ENCODE results near the gene COLEC11.

Gene COLEC11

DNA sequence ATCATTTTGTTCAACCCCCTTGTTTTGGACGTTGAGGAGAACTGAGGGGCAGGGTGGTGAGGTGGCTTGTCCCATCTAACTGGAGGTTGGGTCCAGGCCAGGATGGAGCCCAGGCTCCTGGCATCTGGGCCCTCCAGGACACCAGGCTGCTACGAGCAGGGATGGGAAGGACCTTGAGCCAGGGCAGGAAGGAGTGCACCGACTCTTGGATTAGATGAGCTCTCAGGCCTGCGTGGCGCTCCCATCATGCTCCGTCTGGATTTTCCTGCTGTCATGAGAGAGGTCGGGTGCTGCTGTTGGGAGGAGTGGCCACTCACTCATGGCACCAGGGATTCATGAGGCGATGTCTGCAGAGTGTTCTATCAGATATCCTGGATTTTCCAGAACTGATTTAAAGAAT lies 44.7 kb downstream of the COLEC11 start:
- no peak for DNase-seq

DNA sequence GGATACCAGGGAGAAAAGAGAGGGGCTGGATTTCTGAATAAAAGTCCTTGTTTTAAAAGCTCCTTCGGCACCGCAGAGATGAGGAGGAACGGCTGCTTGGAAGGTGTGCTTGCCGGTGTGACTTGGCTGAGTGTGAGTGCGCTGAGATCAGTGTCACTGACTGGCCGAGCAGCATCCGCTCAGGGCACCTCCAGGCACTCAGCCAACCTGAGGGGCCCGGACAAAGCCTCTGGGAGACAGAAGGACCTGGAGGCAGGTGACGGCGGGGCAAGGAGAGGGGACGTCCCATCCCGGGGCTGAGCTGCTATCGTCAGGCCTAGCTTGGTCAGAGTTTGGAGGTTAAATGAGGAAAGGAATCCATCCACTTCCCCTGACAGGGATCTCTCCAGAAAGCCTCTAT lies 46.3 kb downstream of the COLEC11 start:
- DNase-seq, result no peak

DNA sequence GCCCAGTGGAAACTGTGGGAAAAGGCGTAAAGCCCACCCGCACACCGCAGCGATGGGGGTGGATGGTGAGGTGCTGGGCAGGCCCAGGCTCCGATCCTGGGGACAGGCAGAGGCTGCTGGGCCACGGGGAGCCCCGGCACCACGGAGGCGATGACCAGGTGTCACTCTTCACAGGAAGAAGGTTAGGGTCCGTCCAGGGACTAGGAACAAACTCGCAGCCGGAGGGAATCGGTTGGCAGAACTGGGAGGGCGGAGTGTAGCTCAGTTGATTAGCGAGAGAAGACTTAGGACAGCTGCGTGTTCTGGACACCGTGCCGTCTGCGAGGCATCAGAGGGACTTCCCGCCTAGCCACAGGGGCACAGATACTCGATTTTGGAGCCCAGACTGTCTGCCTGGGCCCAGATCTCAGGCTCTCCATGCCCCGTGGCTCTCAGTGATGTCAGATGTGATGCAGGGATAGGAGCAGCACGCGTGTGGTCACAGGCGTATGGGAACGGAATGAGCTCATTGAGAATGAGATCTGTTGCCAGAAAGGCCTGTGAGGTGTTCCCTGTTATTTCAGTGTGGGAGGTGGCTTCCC lies 47.0 kb downstream of the COLEC11 start:
- DNase-seq, result no peak

DNA sequence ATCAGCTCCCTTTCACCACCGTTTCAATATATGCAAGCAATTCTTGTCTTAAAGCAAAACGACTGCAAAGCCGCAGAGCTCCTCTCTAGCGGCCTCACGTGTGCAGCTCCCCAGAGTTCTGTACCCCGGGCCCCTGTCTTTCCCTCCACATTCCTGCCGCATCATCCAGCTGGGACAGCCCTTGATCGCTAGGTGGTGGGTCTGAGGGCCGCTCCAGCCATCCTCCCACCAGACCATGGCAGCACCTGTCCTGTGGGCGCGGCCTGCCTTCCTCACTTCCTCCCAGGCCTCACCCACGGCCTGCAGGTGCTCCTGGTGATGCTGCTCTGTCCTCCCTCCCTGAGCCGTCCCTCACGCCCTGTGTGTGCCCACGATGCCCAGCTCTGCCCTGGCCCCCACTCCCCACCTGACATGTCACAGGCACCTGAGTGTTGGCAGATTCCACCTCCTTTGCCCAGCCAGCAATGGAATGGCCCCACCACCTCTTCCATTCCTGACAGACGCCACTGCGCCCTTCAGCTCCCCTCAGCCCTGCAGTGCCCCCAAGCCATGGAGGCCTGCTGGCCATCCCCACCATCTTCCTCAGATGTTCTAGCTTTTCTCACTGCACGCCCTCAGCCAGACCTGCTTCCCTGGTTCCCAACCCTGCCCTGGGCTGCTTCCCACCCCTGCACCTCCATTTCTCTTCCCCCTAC lies 47.8 kb downstream of the COLEC11 start:
- no peak for DNase-seq

DNA sequence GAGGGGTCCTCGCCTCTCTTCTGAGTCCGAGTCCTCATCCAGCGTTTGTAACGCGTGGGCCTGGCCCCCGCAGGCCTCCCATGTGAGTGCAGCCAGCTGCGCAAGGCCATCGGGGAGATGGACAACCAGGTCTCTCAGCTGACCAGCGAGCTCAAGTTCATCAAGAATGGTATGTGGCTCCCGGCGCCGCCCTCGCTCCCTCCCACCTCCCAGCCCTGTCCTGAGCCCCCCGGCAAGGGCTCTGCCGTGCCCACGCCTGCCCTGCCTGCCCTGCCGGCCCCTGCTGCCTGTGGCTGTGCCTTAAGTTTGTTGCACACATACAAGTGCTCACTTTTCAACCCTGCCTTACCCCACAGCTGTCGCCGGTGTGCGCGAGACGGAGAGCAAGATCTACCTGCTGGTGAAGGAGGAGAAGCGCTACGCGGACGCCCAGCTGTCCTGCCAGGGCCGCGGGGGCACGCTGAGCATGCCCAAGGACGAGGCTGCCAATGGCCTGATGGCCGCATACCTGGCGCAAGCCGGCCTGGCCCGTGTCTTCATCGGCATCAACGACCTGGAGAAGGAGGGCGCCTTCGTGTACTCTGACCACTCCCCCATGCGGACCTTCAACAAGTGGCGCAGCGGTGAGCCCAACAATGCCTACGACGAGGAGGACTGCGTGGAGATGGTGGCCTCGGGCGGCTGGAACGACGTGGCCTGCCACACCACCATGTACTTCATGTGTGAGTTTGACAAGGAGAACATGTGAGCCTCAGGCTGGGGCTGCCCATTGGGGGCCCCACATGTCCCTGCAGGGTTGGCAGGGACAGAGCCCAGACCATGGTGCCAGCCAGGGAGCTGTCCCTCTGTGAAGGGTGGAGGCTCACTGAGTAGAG lies 48.7 kb downstream of the COLEC11 start:
- DNase-seq, result no peak

DNA sequence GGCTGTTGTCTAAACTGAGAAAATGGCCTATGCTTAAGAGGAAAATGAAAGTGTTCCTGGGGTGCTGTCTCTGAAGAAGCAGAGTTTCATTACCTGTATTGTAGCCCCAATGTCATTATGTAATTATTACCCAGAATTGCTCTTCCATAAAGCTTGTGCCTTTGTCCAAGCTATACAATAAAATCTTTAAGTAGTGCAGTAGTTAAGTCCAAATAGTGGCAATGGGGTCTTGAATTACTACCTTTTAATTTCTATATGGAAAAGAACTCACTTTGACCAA lies 49.3 kb downstream of the COLEC11 start:
- DNase-seq, result no peak

DNA sequence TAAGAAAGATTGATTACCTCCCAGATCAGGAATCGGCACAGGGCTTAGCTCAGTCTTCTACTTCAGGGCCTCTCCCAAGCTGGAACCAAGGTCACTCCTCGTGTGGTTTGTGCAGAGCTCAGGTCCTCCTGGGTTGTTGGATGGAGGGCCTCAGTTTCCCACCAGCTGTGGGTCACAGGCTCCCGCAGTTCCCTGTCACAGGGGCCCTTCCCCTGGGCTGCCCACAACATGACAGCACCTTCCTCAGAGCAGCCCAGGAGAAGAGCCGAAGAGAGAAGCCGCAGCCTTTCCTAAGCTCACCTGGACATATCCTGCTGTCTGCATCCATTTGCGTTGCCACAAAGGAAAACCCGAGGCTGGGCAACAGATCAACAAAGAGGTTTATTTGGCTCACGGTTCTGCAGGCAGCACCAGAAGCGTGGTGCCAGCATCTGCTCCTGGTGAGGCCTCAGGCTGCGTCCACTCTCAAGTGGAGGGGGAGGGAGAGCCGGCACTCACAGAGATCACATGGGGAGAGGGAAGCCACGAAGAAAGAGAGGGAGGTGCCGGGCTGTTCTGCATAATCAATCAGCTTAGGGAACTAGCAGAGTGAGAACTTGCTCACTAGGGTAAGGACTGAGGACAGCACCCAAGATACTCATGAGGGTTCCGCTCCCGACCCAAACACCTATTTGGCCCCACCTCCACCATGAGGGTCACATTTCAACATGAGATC lies 50.1 kb downstream of the COLEC11 start:
- DNase-seq, result no peak

DNA sequence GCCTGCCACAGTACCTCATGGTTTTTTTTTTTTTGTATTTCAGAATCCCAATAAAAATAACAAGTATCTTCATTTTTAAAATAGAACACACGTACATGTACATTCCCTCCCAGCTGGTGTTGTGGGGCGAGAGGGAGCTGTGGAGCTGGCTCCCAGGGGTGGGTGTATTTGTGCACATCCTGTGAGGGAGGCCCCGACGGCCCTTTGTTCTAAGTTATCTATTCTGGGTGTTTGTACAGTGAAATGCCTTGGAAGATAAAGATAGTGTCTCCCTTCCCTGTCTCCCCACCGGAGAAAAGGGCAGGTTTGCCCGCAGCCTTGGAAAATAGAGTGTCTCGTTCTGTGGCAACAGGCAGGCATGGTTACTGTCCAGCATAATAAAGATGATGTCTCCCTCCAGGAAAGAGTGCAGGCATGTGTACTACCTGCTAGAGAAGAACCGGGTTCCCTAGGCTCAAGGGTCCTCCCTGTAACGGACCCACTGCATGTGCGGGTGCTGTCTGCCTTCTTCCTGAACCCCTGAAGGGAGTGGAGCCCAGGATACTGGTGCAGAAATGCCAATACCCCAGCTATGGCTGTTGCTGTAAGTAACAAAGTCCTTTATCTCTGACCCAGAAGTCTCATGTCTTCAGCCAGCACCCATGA lies 51.0 kb downstream of the COLEC11 start:
- DNase-seq, result no peak

DNA sequence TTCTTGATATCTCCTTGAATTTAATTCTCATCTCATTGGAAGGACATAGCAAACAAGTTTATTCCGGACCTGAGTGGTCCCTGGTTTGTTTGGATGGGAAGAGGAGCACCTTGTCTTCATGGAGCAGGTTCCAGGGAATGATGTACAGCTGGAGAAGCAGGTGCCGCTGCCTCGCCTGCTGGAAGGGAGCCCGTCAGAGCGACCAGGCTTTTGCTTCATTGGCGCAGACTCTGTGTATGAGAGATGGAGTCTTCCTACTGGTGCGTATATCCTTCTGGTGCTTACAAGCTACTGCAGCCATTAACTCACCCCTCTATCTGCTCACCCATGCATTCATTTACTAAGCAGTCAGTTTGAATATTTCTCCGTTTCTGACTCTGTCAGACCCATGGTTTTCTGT lies 51.5 kb downstream of the COLEC11 start:
- DNase-seq, result peak; percentile 76

DNA sequence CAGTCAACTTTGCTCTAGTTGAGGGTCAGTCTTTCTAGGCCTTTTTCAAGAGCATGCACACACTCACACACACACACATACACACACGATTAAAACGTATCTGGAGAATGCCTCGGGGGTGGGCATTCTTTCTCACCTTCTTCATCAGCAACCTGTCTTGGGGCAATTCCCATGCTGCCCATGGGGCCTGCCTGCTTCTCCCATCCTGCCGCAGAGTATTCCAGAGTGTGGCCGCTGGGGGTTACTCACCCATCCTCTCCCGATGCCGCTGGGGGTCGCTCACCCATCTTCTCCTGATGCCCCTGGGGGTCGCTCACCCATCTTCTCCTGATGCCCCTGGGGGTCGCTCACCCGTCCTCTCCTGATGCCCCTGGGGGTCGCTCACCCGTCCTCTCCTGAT lies 52.3 kb downstream of the COLEC11 start:
- no peak for DNase-seq

DNA sequence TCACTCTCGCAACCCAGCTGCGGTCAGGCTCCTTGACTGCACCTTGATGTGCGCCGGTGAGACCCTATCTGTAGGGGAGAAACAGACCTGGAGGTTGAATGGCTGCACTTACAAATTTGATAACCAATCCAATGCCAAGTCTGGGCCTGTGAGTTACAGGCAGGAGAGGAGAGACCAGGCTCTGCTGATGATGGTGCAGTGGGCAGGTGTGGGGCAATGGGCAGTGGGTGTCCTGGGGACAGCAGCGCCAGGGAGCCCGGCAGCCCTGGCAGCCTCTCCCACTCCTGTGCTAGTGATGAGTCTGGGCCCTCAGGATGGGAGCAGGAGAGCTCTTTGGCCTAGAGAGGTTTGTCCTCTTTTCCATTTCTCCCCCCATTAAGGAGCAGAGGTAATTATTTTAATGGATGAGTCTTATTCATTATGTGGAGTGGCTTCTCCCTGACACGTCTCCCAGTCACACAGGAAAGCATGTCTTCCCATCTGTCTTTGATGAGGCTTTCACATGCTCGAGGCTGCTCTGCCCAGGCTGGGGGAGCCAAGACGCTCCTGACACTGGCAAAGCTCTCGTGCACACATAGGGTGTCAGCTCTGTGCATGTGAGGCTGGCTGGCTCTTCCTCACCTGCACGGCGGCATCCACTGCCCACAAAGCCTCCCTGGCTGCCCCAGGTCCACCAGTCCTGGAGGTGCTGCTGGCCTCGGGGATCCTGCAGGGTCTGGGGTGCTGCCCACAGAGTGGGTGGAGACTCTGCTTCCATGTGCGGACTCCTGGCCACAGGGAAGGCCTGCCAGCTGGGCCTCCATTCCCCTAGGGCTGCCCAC lies 53.1 kb downstream of the COLEC11 start:
- no peak for DNase-seq

DNA sequence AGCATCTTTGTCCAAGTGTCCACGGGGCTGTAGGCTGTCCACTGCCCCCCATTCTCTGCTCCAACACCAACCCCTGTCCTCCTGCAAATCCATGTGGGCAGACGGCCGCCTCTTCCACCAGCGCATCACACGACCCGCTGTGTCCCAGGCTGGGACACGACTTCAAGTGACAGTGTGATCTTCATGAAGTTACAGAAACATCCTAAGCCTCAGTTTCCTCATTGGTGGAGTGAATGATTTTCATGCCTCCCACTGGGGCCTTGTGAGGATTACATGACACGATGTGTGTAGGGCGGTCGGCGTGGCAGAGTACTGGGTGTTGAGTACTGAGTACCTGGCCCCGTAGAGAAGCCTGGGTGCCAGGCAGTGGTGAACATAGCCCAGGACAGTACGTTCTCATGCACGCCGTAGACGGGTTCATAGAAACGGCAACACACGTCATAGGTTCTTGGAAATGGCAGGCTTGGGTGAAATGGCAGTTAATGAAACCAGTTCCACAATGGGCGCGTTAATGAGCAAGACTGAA lies 53.8 kb downstream of the COLEC11 start:
- DNase-seq, result no peak

DNA sequence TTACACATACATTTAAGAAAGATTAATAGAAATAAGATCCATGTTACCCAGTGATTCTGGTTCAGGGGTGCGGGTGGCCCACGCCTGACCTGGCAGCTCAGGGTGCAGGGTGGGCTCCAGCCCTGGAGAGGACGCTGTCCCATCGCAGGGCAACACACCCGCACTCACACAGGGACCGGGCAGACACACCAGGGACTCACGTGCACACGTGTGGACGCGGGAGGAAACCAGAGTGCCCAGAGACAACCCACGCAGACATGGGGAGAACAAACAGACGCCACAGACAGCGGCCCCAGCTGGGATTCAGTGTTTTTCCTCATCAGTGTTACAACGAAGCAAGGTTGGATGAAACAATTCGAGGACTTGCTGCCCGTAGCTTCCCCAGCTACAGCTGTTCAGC lies 54.7 kb downstream of the COLEC11 start:
- DNase-seq, result no peak

DNA sequence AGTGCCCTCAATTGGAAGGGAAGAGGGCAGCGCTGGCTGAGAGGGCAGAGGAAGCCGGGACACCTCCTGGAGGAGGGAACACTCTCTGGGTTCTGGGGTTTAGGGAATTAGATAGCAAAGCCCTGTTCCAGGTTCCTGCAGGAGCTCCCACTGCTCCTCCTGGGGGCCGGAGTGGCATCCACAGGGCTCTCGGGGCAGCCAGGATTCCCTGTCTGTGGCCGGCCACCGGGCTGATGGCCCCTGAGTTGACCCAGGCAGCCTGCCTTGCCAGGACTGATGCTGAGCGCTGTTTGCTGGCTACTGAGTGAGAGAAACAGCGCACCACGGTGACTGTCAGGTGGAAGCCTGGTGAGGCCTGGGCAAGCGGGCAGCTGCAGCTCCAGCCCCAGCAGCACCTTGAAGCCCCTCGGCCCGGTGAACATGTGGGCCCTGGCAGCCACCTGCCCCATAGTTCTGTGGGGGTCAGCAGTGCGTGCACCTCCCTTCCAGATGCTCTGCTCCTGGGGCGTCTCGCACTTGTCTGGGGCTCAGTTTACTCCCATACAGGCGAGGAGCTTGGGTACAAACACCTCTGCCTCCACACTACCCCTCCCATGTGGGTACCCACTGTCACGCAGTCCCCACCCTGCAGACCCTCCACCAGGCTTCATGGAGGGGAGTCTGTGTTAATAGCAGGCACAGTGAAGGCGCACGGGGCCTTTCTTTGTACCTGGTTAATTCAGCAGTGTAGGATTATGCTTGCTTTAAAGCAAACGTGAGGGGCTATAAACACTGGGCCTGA lies 55.4 kb downstream of the COLEC11 start:
- no peak for DNase-seq

DNA sequence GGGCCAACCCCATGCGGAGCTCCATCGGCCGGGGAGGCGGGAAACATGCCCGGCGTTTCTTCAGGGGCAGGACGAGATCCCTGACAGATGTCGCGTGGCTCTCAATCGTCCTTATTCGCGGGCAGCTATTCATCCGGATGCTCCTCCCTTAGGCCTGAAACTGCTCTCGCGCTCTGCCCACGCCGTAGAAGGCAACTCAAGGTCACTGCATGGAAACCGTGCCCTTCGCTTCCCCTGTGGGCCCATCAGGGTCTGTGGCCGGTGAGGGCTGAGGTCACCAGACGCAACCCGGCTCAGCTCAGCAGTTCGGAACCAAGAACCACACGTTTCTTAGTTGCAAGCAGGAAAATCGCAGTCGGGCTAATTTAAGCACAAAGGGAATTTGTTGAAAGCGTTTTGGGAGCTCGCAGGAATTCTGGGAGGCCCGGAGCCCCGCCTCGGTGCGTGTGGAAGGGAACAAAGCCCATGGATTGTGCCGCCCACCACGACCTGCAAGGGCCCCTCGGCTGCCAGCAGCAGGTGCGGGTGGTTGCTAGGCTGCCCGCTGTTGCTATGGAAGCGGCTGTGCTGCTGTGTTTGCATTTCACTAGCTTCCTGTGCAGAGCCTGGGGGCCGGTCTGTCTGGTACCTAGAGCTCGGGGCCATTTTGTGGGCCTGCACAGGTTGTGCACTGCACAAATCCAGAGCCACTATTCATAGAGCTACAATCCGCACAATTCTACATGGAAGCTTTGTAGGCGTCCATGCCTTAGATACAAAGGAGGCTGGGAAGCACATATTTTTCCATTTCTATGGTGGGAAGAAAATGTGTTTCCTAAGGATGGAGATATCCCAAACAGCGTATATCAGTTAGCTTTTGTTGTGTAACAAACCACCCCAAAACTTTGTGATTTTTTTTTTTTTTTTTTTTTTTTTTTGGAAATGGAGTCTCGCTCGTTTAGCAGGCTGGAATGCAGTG lies 57.1 kb downstream of the COLEC11 start:
- peak; percentile 99 for DNase-seq

DNA sequence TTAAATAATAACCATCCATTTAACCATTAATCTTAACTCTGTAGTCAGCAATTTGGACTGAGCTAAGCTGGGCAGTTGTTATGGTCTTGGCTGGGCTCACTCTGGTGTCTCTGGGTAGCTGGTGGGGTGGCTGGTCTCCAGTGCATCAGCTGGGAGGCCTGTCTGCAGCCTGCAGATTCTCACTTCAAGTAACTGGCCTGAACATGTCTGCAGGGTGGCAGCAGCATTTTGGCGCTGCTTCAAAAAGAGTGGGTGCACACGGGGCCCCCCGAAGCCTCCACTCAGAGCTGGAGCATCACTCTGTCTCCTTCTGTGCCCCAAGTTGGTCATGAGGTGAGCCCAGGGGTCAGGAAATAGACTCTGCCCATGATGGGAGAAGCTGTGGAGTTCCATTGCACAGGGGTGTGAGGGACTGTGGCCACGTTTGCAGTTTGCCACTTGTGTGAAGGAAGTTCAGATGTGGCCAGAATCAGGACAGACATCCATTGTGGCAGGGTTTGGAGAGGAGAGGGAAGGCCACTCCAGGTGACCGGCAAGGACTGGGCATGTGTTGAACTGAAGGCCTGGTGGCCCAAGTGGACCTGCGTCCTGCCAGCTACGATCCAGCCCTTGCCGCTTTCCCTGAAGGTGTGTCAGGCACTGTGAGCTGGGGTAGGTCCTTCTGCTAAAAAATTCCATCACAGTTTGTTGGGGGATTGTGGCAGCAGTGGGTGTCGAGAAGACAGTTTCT lies 58.1 kb downstream of the COLEC11 start:
- no peak for DNase-seq

DNA sequence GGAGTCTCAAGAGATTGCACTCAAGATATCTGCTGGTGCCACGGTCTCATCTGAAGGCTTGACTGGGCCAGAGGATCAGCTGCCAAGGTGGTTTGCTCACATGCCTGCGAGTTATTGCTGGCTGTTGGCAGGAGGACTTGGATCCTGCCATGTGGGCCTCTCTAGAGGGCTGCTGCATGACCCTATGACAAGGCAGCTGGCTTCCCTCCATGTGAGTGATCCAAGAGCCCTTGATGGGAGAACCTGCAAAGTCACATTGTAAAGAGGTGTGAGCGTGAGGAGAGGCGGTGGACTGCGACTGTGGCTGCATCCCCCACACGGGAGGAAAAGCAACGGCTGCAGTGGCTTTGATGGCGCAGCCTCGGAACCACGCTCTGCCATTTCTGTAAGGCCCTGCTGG lies 59.1 kb downstream of the COLEC11 start:
- no peak for DNase-seq

DNA sequence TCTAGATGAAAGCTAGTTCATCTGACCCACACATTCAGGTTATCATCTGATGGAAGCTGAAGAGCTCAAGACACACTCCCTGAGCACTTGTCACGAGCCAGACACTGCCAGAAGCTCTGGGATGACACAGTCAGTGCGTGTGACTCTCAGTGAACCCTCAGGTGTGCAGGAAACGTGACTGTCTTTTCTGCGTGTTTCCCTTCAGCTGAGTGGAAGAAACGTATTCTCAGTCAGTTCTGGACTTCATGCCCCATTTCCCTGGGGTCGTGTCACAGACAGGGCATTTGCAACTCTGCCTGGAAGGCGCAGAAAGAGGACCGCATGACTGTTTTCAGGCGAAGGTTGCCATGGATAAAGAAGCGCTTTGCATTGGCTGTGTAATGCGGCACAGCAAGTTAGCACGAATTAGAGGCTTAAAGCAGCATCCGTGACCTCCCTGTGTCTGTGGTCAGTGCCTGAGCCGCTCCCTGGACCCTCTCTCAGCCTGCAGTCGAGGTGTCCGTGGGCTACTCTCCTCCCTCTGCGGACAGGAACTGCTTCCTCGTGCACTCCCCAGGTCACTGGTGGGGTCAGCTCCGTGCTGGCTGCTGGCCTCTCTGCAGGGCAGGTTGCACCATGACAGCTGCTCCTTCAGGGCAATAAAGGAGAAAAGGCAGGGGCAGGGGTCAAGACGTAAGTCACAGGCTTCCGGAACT lies 59.8 kb downstream of the COLEC11 start:
- no peak for DNase-seq

All from NCI-H1694 (cell line).